Gastroesophageal sphincter (tissue), 3 donors: Measurements from ENCODE around the gene PREB.

Experiments
- CTCF ChIP-seq, 4 experiments: fragments of 200-600 bp in 2 of 4; fragments of 450-650 bp in 2 of 4; sonication (generic) in 1 of 4; IDR thresholded peaks; one replicate each; pipeline ENCODE4 v1.5.1; 2017 to 2019; ENCODE audit warnings: antibody characterized with exemption in 4 of 4, mild to moderate bottlenecking in 2 of 4, moderate library complexity in 2 of 4
- EP300 ChIP-seq: sonication (generic); formaldehyde crosslinking; IDR thresholded peaks from one replicate; pipeline ENCODE4 v1.6.1; 2017; ENCODE audit warnings: antibody characterized with exemption, mild to moderate bottlenecking
- POLR2A ChIP-seq, 2 donors: fragments of 450-650 bp; IDR thresholded peaks; one replicate each; pipeline ENCODE4 v1.6.1; 2017; ENCODE audit warnings: antibody characterized with exemption in 2 of 2, mild to moderate bottlenecking in 2 of 2, moderate library complexity in 1 of 2
- POLR2AphosphoS5 ChIP-seq: sonication (generic); formaldehyde crosslinking; IDR thresholded peaks from one replicate; pipeline ENCODE4 v1.6.1; 2017; ENCODE audit warnings: antibody characterized with exemption

GRCh38 chr2:27083410-27084296 lies 50.8 kb downstream of the PREB start:
- TF ChIP-seq POLR2A (IDR thresholded peaks at IDR 0.05) (no peak), CTCF (IDR thresholded peaks at IDR 0.05) (no peak), EP300 (no peak), POLR2AphosphoS5 (no peak)
